GM06990 (cell line): Measurements from ENCODE around the gene HSP90AA1.

Experiments used
- DNase-seq: peaks from one replicate; pipeline ENCODE4 v3.0.0-alpha.2; 2011; ENCODE audit not compliant: insufficient read length; ENCODE audit errors: extremely low read depth
- H3K27me3 ChIP-seq: replicated peaks from 2 replicates; pipeline ENCODE4 v1.6.0; 2011; ENCODE audit warnings: low read length; ENCODE audit not compliant: control insufficient read depth, insufficient read depth
- H3K36me3 ChIP-seq: 2 replicates; pipeline ENCODE4 v1.5.1; 2011; ENCODE audit warnings: low read length; ENCODE audit not compliant: control insufficient read depth, insufficient read depth
- H3K4me3 ChIP-seq: replicated peaks from 2 replicates; pipeline ENCODE4 v1.5.1; 2011; ENCODE audit warnings: low read depth, mild to moderate bottlenecking, control low read depth, low read length
- TF ChIP-seq, protein P1 (sequence below): IDR thresholded peaks from 2 replicates; pipeline ENCODE4 v1.5.1; 2011; ENCODE audit warnings: low read length, control low read depth, mild to moderate bottlenecking, inconsistent platforms; ENCODE audit not compliant: insufficient read depth, poor library complexity, severe bottlenecking

HSP90AA1 gene

DNA sequence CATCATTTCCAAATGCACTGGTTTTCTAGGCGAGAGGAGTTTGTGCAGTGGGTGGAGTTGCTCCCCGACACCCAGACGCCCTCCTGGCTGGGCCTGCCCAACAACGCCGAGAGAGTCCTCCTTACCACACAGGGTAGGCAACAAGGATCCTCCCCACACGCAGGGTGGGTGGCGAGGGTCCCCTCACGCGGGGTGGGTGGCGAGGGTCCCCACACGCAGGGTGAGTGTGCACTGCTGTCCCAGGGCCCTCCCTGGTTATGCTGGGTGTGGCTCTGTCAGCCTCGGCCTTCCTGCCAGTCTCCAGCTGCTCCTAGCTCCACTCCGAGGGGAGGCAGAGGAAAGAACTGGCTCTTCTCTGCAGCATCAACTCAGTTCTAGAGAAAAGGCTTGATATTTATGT, 42.3 kb downstream of the HSP90AA1 start:
- H3K4me3 ChIP-seq, result no peak overlapping the region
- H3K36me3 ChIP-seq, result peaks cover 59% of the 10 kb centered on the region
- no peaks in the 10 kb centered on the region for H3K27me3 ChIP-seq
- TF ChIP-seq, protein P1, sequence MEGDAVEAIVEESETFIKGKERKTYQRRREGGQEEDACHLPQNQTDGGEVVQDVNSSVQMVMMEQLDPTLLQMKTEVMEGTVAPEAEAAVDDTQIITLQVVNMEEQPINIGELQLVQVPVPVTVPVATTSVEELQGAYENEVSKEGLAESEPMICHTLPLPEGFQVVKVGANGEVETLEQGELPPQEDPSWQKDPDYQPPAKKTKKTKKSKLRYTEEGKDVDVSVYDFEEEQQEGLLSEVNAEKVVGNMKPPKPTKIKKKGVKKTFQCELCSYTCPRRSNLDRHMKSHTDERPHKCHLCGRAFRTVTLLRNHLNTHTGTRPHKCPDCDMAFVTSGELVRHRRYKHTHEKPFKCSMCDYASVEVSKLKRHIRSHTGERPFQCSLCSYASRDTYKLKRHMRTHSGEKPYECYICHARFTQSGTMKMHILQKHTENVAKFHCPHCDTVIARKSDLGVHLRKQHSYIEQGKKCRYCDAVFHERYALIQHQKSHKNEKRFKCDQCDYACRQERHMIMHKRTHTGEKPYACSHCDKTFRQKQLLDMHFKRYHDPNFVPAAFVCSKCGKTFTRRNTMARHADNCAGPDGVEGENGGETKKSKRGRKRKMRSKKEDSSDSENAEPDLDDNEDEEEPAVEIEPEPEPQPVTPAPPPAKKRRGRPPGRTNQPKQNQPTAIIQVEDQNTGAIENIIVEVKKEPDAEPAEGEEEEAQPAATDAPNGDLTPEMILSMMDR, result no peak
- no peak for DNase-seq

DNA sequence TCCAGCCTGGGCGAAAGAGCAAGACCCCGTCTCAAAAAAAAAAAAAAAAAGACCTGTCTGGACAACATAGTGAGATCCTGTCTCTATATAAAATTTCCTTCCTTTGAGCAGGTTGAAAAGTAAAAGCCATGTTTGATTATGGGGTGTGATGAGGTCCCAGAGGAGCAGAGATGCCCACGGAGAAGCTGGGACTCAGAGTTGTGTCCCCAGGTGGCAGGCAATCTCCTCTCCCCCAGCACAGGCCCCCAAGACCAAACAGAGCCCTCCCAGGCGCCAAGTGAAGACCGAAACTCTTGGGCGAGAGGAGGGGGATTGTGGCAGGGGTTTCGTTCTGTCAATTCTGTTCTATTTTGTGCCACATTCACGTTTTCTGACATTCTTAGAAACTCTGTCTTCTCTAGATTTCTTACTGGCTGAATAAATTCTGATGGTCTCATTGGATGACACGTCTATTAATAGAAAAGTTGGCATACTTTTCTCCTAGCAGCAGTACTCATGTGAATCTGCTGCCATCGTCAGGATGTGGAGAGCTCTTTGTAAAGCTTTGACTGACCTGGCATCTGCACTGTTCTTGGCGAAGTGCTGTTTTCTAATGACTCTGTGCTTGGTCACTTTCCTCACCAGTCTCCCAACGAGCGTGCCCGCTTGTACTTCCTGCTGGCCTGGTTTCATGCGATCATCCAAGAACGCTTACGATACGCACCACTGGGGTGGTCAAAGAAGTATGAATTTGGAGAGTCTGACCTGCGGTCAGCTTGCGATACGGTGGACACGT, 43.4 kb downstream of the HSP90AA1 start:
- Histone ChIP-seq H3K4me3 (no peak overlapping the region), H3K27me3 (no peaks in the 10 kb centered on the region), H3K36me3 (peaks cover 60% of the 10 kb centered on the region)
- TF ChIP-seq, protein P1, result no peak
- no peak for DNase-seq

DNA sequence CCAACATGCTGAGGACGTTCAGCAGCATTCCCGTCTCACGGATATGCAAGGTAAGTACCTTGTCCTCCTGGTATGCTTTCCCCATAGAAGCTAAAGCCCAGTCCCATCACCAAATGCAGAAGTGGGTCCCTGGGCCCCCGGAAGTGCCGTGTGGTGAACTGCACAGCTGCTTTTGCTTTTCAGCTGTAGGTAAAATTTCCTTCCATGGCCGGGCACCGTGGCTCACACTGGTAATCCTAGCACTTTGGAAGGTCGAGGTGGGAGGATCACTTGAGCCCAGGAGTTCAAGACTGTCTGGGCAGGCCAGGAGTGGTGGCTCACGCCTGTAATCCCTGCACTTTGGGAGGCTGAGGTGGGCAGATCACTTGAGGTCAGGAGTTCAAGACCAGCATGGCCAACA, 44.1 kb downstream of the HSP90AA1 start:
- Histone ChIP-seq H3K36me3 (peaks cover 56% of the 10 kb centered on the region), H3K4me3 (no peak overlapping the region), H3K27me3 (no peaks in the 10 kb centered on the region)
- TF ChIP-seq, protein P1, result no peak
- DNase-seq, result no peak

DNA sequence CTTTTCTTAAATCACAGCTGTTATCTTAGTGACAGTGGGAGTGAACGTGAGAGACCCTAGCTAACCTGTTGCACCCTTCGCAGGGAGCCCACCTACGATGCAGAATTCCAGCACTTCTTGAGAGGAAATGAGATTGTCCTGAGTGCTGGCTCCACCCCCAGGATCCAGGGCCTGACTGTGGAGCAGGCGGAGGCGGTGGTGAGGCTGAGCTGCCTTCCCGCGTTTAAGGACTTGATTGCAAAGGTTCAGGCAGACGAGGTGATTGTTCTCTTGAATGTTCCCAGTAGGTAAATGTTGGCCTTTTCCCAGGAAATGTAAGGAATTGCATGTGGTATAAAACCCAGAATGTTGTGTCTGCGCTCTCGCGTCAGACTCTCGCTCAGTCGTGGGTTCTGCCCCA, 46.7 kb downstream of the HSP90AA1 start:
- peaks cover 59% of the 10 kb centered on the region for H3K36me3 ChIP-seq
- TF ChIP-seq, protein P1, result no peak
- DNase-seq, result no peak
- H3K27me3 ChIP-seq, result no peaks in the 10 kb centered on the region
- H3K4me3 ChIP-seq, result no peak overlapping the region

DNA sequence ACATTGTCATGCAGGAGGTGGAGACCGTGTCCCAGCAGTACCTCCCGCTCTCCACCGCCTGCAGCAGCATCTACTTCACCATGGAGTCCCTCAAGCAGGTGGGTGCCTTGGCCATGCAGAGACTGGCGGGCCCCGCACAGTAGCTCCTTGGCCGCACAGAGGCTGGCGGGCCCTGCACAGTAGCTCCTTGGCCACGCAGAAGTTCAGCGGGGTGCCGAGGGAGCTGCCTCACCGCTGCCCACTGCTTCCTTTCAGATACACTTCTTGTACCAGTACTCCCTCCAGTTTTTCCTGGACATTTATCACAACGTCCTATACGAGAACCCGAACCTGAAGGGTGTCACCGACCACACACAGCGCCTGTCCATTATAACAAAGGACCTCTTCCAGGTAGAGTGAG, 47.7 kb downstream of the HSP90AA1 start:
- Histone ChIP-seq H3K27me3 (no peaks in the 10 kb centered on the region), H3K4me3 (no peak overlapping the region), H3K36me3 (peaks cover 56% of the 10 kb centered on the region)
- TF ChIP-seq, protein P1, result no peak
- no peak for DNase-seq
